H1 (cell line): Measurements from ENCODE around the gene ALG2. TPM values are rescaled to one million over a fixed set of nuclear protein-coding genes. Genes with fewer than 3 reads are reported as not detected.

Experiments used
- CTCF ChIA-PET: fragments of 300-600 bp; sonication (Branson Sonifier 250); formaldehyde crosslinking; loops from one replicate; lab custom pipeline; 2021; ENCODE audit not compliant: partially characterized antibody; lab: Charles Lee
- POLR2A ChIA-PET: fragments of 300-600 bp; sonication (Branson Sonifier 250); formaldehyde crosslinking; loops from one replicate; lab custom pipeline; 2021; ENCODE audit warnings: inconsistent platforms; ENCODE audit not compliant: partially characterized antibody; lab: Charles Lee
- DNase-seq, 2 experiments: peaks; one replicate each; pipeline versions ENCODE4 v3.0.0 to v3.0.0-alpha.2; 2010 to 2022; ENCODE audit warnings: low spot score in 2 of 2, low read depth in 1 of 2, mixed read lengths in 1 of 2
- FAIRE-seq: peaks from 2 replicates; lab custom pipeline; 2011; peaks lifted over from hg19 to GRCh38; lab: Jason Lieb, UNC
- H2AFZ ChIP-seq: 2 replicates; pipeline ENCODE4 v1.8.1; 2012; ENCODE audit warnings: low read length, inconsistent platforms
- H2AK5ac ChIP-seq: 2 replicates; pipeline ENCODE4 v1.6.1; 2013; ENCODE audit warnings: low read depth, low read length
- H2BK120ac ChIP-seq: replicated peaks from 2 replicates; pipeline ENCODE3; 2013; ENCODE audit warnings: low read depth, low read length, inconsistent platforms
- H2BK12ac ChIP-seq: 2 replicates; pipeline ENCODE4 v1.6.1; 2013; ENCODE audit warnings: low read depth, low read length
- H2BK15ac ChIP-seq: 2 replicates; pipeline ENCODE4 v1.6.1; 2013; ENCODE audit warnings: low read length
- H2BK20ac ChIP-seq: 2 replicates; pipeline ENCODE4 v1.6.1; 2013; ENCODE audit warnings: low read length
- H2BK5ac ChIP-seq: 2 replicates; pipeline ENCODE4 v1.6.1; 2013; ENCODE audit warnings: low read depth, low read length
- H3K14ac ChIP-seq: 2 replicates; pipeline ENCODE4 v1.6.1; 2013; ENCODE audit warnings: inconsistent platforms; ENCODE audit not compliant: insufficient read length
- H3K18ac ChIP-seq: 2 replicates; pipeline ENCODE4 v1.6.1; 2013; ENCODE audit warnings: low read length; ENCODE audit errors: extremely low read depth
- H3K23ac ChIP-seq: 2 replicates; pipeline ENCODE4 v1.6.1; 2013; ENCODE audit warnings: inconsistent platforms; ENCODE audit not compliant: insufficient read length
- H3K23me2 ChIP-seq: 2 replicates; pipeline ENCODE4 v1.6.1; 2013; ENCODE audit warnings: low read depth, low read length
- H3K27ac ChIP-seq: 2 replicates; pipeline ENCODE4 v1.6.1; 2011; ENCODE audit warnings: low read depth, low read length, inconsistent platforms
- H3K27me3 ChIP-seq, 4 experiments: replicated peaks in 1 of 4; 1 replicate in 1 of 4; 2 replicates in 3 of 4; pipeline versions ENCODE4 v1.6.1 to v1.8.1; 2011 to 2013; ENCODE audit warnings: low read length in 3 of 4, mild to moderate bottlenecking in 3 of 4, inconsistent platforms in 2 of 4, mixed read lengths in 2 of 4, moderate library complexity in 1 of 4; ENCODE audit not compliant: control insufficient read depth in 3 of 4, insufficient read depth in 3 of 4; ENCODE audit errors: extremely low read depth in 1 of 4
- H3K36me3 ChIP-seq, 4 experiments: 2 replicates each; pipeline versions ENCODE4 v1.6.1 to v1.8.1; 2011 to 2013; ENCODE audit warnings: mild to moderate bottlenecking in 4 of 4, low read length in 3 of 4, moderate library complexity in 2 of 4, control low read depth in 1 of 4, inconsistent platforms in 1 of 4; ENCODE audit not compliant: insufficient read depth in 4 of 4, control insufficient read depth in 2 of 4
- H3K4ac ChIP-seq: replicated peaks from 2 replicates; pipeline ENCODE3; 2013; ENCODE audit warnings: low read length, low read depth, mixed read lengths, inconsistent platforms; ENCODE audit not compliant: insufficient read length
- H3K4me1 ChIP-seq, 4 experiments: replicated peaks in 1 of 4; 1 replicate in 1 of 4; 2 replicates in 3 of 4; pipeline versions ENCODE4 v1.6.1 to v1.8.1; 2011 to 2013; ENCODE audit warnings: low read length in 3 of 4, inconsistent platforms in 2 of 4, mixed read lengths in 1 of 4; ENCODE audit not compliant: insufficient read depth in 4 of 4, control insufficient read depth in 3 of 4
- H3K4me2 ChIP-seq, 2 experiments: 2 replicates each; pipeline versions ENCODE4 v1.6.1 to v1.8.1; 2011 to 2013; ENCODE audit warnings: low read depth in 2 of 2, low read length in 2 of 2, control low read depth in 1 of 2, inconsistent platforms in 1 of 2, mild to moderate bottlenecking in 1 of 2; ENCODE audit not compliant: insufficient read depth in 1 of 2
- H3K4me3 ChIP-seq, 4 experiments: fragments of 200-600, 300-600 bp in 1 of 4; sonication (generic), shearing (Covaris generic), sonication (Bioruptor Twin) in 1 of 4; 2 replicates each; pipeline versions ENCODE4 v1.5.1 to v1.8.1; 2011 to 2016; ENCODE audit warnings: low read length in 4 of 4, low read depth in 3 of 4, control low read depth in 2 of 4, inconsistent platforms in 2 of 4, mild to moderate bottlenecking in 2 of 4, mixed read lengths in 1 of 4, moderate library complexity in 1 of 4; ENCODE audit not compliant: insufficient read depth in 2 of 4; ENCODE audit errors: extremely low read depth in 1 of 4
- H3K56ac ChIP-seq: replicated peaks from 2 replicates; pipeline ENCODE3; 2013; ENCODE audit warnings: low read depth, mild to moderate bottlenecking, mixed read lengths, low read length, inconsistent platforms; ENCODE audit not compliant: insufficient read length
- H3K79me1 ChIP-seq: 2 replicates; pipeline ENCODE4 v1.6.1; 2013; ENCODE audit warnings: low read depth, low read length, control low read depth
- H3K79me2 ChIP-seq, 2 experiments: 2 replicates each; pipeline versions ENCODE4 v1.6.1 to v1.8.1; 2012 to 2013; ENCODE audit warnings: low read length in 2 of 2, mild to moderate bottlenecking in 2 of 2, inconsistent platforms in 1 of 2; ENCODE audit not compliant: insufficient read depth in 2 of 2, control insufficient read depth in 1 of 2
- H3K9ac ChIP-seq, 4 experiments: replicated peaks in 1 of 4; 1 replicate in 1 of 4; 2 replicates in 3 of 4; pipeline versions ENCODE4 v1.6.1 to v1.8.1; 2011 to 2013; ENCODE audit warnings: low read depth in 3 of 4, low read length in 3 of 4, control low read depth in 2 of 4, mild to moderate bottlenecking in 2 of 4, moderate library complexity in 2 of 4, inconsistent platforms in 1 of 4; ENCODE audit errors: extremely low read depth in 1 of 4
- H3K9me3 ChIP-seq, 2 experiments: 2 replicates each; pipeline versions ENCODE4 v1.6.1 to v1.8.1; 2012 to 2013; ENCODE audit warnings: mild to moderate bottlenecking in 2 of 2, moderate library complexity in 2 of 2, control low read depth in 1 of 2, inconsistent platforms in 1 of 2, low read depth in 1 of 2, low read length in 1 of 2, mixed read lengths in 1 of 2; ENCODE audit not compliant: insufficient read depth in 2 of 2
- H4K20me1 ChIP-seq, 2 experiments: replicated peaks in 1 of 2; 2 replicates each; pipeline versions ENCODE3 to v1.8.1; 2011 to 2013; ENCODE audit warnings: inconsistent platforms in 2 of 2, low read length in 2 of 2, mild to moderate bottlenecking in 1 of 2; ENCODE audit not compliant: insufficient read depth in 2 of 2, control insufficient read depth in 1 of 2
- H4K5ac ChIP-seq: 2 replicates; pipeline ENCODE4 v1.6.1; 2013; ENCODE audit warnings: low read length, low read depth, mixed read lengths, inconsistent platforms; ENCODE audit not compliant: insufficient read length
- H4K8ac ChIP-seq: 2 replicates; pipeline ENCODE4 v1.8.0; 2013; ENCODE audit warnings: mild to moderate bottlenecking, moderate library complexity, low read length, inconsistent platforms; ENCODE audit not compliant: insufficient read depth; ENCODE audit errors: extremely low read depth
- H4K91ac ChIP-seq: replicated peaks from 2 replicates; pipeline ENCODE3; 2013; ENCODE audit warnings: low read length, mixed read lengths, inconsistent platforms; ENCODE audit not compliant: insufficient read length
- ATF3 ChIP-seq: IDR thresholded peaks from 2 replicates; pipeline ENCODE4 v1.6.1; 2011; ENCODE audit warnings: low read depth, mild to moderate bottlenecking, low read length; ENCODE audit not compliant: insufficient read depth
- CHD1 ChIP-seq: IDR thresholded peaks from 2 replicates; pipeline ENCODE4 v1.6.1; 2012; ENCODE audit warnings: low read depth, low read length, improper control_type of control experiment
- CTCF ChIP-seq, 3 experiments: IDR thresholded peaks; 1 replicate in 2 of 3; 2 replicates in 1 of 3; pipeline versions ENCODE4 v1.5.1 to v1.6.1; 2011; ENCODE audit warnings: low read length in 3 of 3, mild to moderate bottlenecking in 3 of 3, inconsistent platforms in 2 of 3, low read depth in 1 of 3, moderate library complexity in 1 of 3; ENCODE audit not compliant: insufficient read depth in 1 of 3; ENCODE audit errors: control extremely low read depth in 1 of 3
- EP300 ChIP-seq, 2 experiments: IDR thresholded peaks; 1 replicate in 1 of 2; 2 replicates in 1 of 2; pipeline ENCODE4 v1.6.1; 2011 to 2012; ENCODE audit warnings: low read depth in 2 of 2, low read length in 2 of 2, mild to moderate bottlenecking in 2 of 2, borderline replicate concordance in 1 of 2, inconsistent platforms in 1 of 2, moderate library complexity in 1 of 2
- EZH2 ChIP-seq: fragments of 200-600 bp; sonication (generic); IDR thresholded peaks from 2 replicates; pipeline ENCODE4 v1.7.1; 2012; ENCODE audit warnings: low read depth, mild to moderate bottlenecking, moderate library complexity, low read length, inconsistent platforms; ENCODE audit not compliant: severe bottlenecking
- RNF2 ChIP-seq: fragments of 200-900, 300-1000 bp; sonication (generic); IDR thresholded peaks from 2 replicates; pipeline ENCODE4 v1.7.1; 2016; ENCODE audit warnings: borderline replicate concordance, low read depth, mild to moderate bottlenecking, antibody characterized with exemption, low read length; ENCODE audit not compliant: poor library complexity, severe bottlenecking; ENCODE audit errors: missing control alignments
- ZNF274 ChIP-seq: IDR thresholded peaks from 2 replicates; pipeline ENCODE4 v1.7.0; 2012; ENCODE audit warnings: low read length, borderline replicate concordance; ENCODE audit errors: extremely low read depth
- WGBS, 2 experiments: shearing (Covaris generic) in 1 of 2; methylation state at CpG; one replicate each; pipeline versions ENCODE4 v1.1.6 to v1.1.7; 2013 to 2015; ENCODE audit warnings: low lambda C conversion rate in 2 of 2, mixed read lengths in 2 of 2, inconsistent platforms in 1 of 2, low coverage in 1 of 2, missing lambda C conversion rate in 1 of 2; ENCODE audit not compliant: insufficient replicate concordance in 2 of 2, insufficient coverage in 1 of 2, insufficient read length in 1 of 2; ENCODE audit errors: extremely low coverage in 1 of 2, missing lambda C conversion rate in 1 of 2; 5-methylcytosine and 5-hydroxymethylcytosine counted together
- polyA plus RNA-seq, 7 experiments: library from polyadenylated mRNA; depleted of rRNA in 3 of 7; stranded (reverse) in 5 of 7; unstranded in 2 of 7; fragments of >200 nt in 5 of 7; fragments of 200-250 nt in 2 of 7; gene quantifications; 1 replicate in 5 of 7; 2 replicates in 1 of 7; 4 replicates in 1 of 7; pipeline versions ENCODE4 v1.2.1 to v1.2.3, GENCODE V29; 2011 to 2013; ENCODE audit warnings: missing spikeins in 2 of 7, mixed read lengths in 2 of 7
- total RNA-seq: library from RNA; stranded (reverse); fragmentation: NEBNext Ultra II Directional; extraction: Animal tissue kit (Norgen Biotek cat#: 25700); gene quantifications from 2 replicates; pipeline ENCODE4 v1.2.1, GENCODE V29; 2021

Gene ALG2
- total and polyA plus RNA-seq, 2 of the 8 experiments (the other 6 are each of a cell fraction or from before 2014, with no cell fraction given), result 27.1 to 30.7 TPM

- no peak overlapping the region for H2BK20ac ChIP-seq
- no peak overlapping the region for H2BK12ac ChIP-seq
- no peak overlapping the region for H3K4me2 ChIP-seq
- no peaks in the 10 kb centered on the region for H3K9me3 ChIP-seq
- no peak overlapping the region for H2BK120ac ChIP-seq
- H2AK5ac ChIP-seq, result no peak overlapping the region
- H2BK15ac ChIP-seq, result no peak overlapping the region
- DNase-seq (no peak), FAIRE-seq (no peak)
- H3K27ac ChIP-seq, result no peak overlapping the region
- no peak overlapping the region for H4K91ac ChIP-seq
- H3K23ac ChIP-seq, result no peak overlapping the region
- no peaks in the 10 kb centered on the region for H3K23me2 ChIP-seq
- H3K4ac ChIP-seq, result no peak overlapping the region
- H3K27me3 ChIP-seq, result no peaks in the 10 kb centered on the region
- H2BK5ac ChIP-seq, result no peak overlapping the region
- no peak overlapping the region for H4K8ac ChIP-seq
- 90% methylated on average over 8 of the region's 8 CpGs; no CpG with 5 or more reads in 1 of the 2 experiments for WGBS, 2 experiments
- H4K20me1 ChIP-seq, result no peaks in the 10 kb centered on the region
- H3K36me3 ChIP-seq, result no peaks in the 10 kb centered on the region
- ChIA-PET CTCF (interaction anchor here (0.9 to 2.6 kb wide), 9 partner anchors 8 to 62 kb away, joined by 3 to 11 read pairs (median 3); no protein-coding TSS in a partner anchor), POLR2A (interaction anchor here (1.4 kb wide), 1 partner anchor 20 kb away, joined by 3 read pairs; no protein-coding TSS in a partner anchor)
- no peak overlapping the region for H2AFZ ChIP-seq
- no peak overlapping the region for H3K14ac ChIP-seq
- no peaks in the 10 kb centered on the region for H3K79me2 ChIP-seq
- H3K79me1 ChIP-seq, result no peaks in the 10 kb centered on the region
- H3K18ac ChIP-seq, result no peak overlapping the region
- no peak overlapping the region for H3K56ac ChIP-seq
- no peak overlapping the region for H3K9ac ChIP-seq
- no peak overlapping the region for H3K4me3 ChIP-seq
- H4K5ac ChIP-seq, result no peak overlapping the region
- H3K4me1 ChIP-seq, result peaks cover 0 to 5% (median 2%) of the 10 kb centered on the region in 4 experiments; a peak in 2 of 7 replicates
- no peak for TF ChIP-seq CHD1
- no peak for TF ChIP-seq ATF3
- no peak for TF ChIP-seq EZH2
- TF ChIP-seq ZNF274, result no peak
- TF ChIP-seq CTCF (IDR thresholded peaks at IDR 0.05; ENCODE audit: control extremely low read depth in 1 of 3, insufficient read depth in 1 of 3, low read depth in 1 of 3, low read length in 3 of 3), result no peak
- TF ChIP-seq RNF2, result no peak
- TF ChIP-seq EP300 (IDR thresholded peaks at IDR 0.05; ENCODE audit: borderline replicate concordance in 1 of 2, low read depth in 2 of 2, low read length in 2 of 2), result no peak
Observed at GRCh38 chr9:99177576-99178366, 44.0 kb downstream of the ALG2 start.
